ENCODE measurements around the gene TMEM143.

DNA sequence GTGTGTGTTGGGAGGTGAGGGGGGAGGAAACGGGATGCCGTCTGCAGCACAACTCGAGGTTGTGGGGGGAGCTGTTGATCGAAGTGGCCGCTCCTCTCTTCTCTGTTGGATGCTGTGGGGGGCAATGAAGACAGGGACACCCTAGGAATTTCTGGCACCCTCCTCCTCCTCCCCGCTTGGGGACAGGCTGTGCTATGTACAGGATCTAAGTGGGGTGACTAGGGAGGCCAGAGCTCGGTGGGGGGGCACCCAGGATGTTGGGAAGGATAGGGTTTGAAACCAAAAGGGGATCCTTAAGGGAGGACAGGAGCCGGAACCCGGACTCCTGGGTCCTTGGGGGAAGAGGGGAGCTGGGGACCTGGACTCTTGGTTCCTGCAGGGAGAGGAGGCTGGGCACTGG is 31.8 kb upstream of the TMEM143 start:
- TF ChIP-seq, protein P1, sequence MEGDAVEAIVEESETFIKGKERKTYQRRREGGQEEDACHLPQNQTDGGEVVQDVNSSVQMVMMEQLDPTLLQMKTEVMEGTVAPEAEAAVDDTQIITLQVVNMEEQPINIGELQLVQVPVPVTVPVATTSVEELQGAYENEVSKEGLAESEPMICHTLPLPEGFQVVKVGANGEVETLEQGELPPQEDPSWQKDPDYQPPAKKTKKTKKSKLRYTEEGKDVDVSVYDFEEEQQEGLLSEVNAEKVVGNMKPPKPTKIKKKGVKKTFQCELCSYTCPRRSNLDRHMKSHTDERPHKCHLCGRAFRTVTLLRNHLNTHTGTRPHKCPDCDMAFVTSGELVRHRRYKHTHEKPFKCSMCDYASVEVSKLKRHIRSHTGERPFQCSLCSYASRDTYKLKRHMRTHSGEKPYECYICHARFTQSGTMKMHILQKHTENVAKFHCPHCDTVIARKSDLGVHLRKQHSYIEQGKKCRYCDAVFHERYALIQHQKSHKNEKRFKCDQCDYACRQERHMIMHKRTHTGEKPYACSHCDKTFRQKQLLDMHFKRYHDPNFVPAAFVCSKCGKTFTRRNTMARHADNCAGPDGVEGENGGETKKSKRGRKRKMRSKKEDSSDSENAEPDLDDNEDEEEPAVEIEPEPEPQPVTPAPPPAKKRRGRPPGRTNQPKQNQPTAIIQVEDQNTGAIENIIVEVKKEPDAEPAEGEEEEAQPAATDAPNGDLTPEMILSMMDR (IDR thresholded peaks at IDR 0.05): no peak
- no peak for TF ChIP-seq POLR2A (IDR thresholded peaks at IDR 0.05)

Data from body of pancreas (tissue), 4 donors.